ENCODE results near the gene ALDH9A1. TPM values are rescaled to one million over a fixed set of nuclear protein-coding genes. Genes with fewer than 3 reads are reported as not detected.

The ALDH9A1 gene
- total and polyA plus RNA-seq, 2 of the 8 experiments (the other 6 are each of a cell fraction or from before 2014, with no cell fraction given) = 57.6 to 63.8 TPM

- TF ChIP-seq CTBP2 (IDR thresholded peaks at IDR 0.05; ENCODE audit: borderline replicate concordance, insufficient read depth, insufficient read length, low read length) (no peak), NRF1 (IDR thresholded peaks at IDR 0.05; ENCODE audit: low read depth, low read length) (no peak), SAP30 (IDR thresholded peaks at IDR 0.05; ENCODE audit: insufficient read depth, insufficient replicate concordance, low read length) (no peak), CHD2 (IDR thresholded peaks at IDR 0.05; ENCODE audit: low read length) (no peak), SIN3A (conservative IDR thresholded peaks at IDR 0.05 in 1 of 2, IDR thresholded peaks at IDR 0.05 in 1 of 2; ENCODE audit: low read depth in 1 of 2, low read length in 2 of 2) (no peak)
Observed at GRCh38 chr1:165734906-165735305, 36.5 kb upstream of the ALDH9A1 start (continued).

All from H1 (cell line).